ENCODE data around the gene CD163.

- TF ChIP-seq CTCF (conservative IDR thresholded peaks at IDR 0.05 in 1 of 2, IDR thresholded peaks at IDR 0.05 in 1 of 2; ENCODE audit: low read depth in 1 of 2, low read length in 2 of 2) (no peak), EZH2 (IDR thresholded peaks at IDR 0.05; ENCODE audit: low read length, missing control alignments) (no peak)
Observed at GRCh38 chr12:7433276-7433822, 70.2 kb downstream of the CD163 start.

All from fibroblast of lung (primary cell).